ENCODE results near the gene DTX4. TPM values are rescaled to one million over a fixed set of nuclear protein-coding genes. Genes with fewer than 3 reads are reported as not detected.

The DTX4 gene
- polyA plus RNA-seq, 1 of the 3 experiments (the other 2 are of a cell fraction) = 0.05 TPM

DNA sequence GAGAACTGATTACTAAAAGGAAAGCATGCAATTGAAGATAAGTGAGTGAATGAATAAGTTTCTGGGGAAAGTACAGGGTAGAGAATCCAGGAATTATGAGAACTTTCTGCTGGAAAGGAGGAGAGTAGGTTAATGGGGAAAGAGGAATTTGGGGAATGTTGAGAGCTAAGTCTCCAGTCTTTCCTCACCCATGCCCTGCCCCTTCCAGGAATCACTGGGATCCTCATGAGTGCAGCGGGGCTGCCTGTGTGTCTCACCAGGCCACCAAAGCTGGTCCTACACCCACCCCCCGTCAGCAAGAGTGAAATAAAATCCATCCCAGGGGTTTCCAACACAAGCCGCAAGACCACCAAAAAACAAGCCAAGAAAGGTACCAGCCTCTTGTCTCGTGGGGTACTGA lies 17.0 kb downstream of the DTX4 start:
- Histone ChIP-seq H3K9me2 (no peaks in the 10 kb centered on the region), H3K9ac (no peak overlapping the region), H3K4me2 (no peak overlapping the region), H3K27ac (ENCODE audit: low read depth in 2 of 2, low read length in 1 of 2) (no peak overlapping the region), H3K4me3 (ENCODE audit: low read depth in 2 of 2, low read length in 1 of 2) (no peak overlapping the region), H3K4me1 (ENCODE audit: control insufficient read depth in 1 of 2, insufficient read depth in 2 of 2, low read depth in 1 of 2, low read length in 1 of 2) (no peaks in the 10 kb centered on the region), H3K79me2 (ENCODE audit: insufficient read depth) (no peaks in the 10 kb centered on the region), H4K20me1 (ENCODE audit: insufficient read depth) (no peaks in the 10 kb centered on the region), H3K27me3 (ENCODE audit: insufficient read depth) (peaks cover 5% of the 10 kb centered on the region; the same call in 1 of the 2 replicates), H3F3A (replicated peaks; ENCODE audit: insufficient read depth) (no peaks in the 10 kb centered on the region), H2AFZ (ENCODE audit: low read depth) (no peak overlapping the region), H3K36me3 (replicated peaks in 1 of 2; ENCODE audit: control insufficient read depth in 1 of 2, insufficient read depth in 2 of 2, low read length in 1 of 2) (no peaks in the 10 kb centered on the region), H3K9me3 (no peaks in the 10 kb centered on the region)
- ChIA-PET CTCF (interaction anchor here (0.8 to 1.1 kb wide), 2 partner anchors 17 to 31 kb away, joined by 3 to 4 read pairs; no protein-coding TSS in a partner anchor), POLR2A (no interaction called here)
- TF ChIP-seq YY1 (IDR thresholded peaks at IDR 0.05; ENCODE audit: low read depth) = no peak
- no peak for TF ChIP-seq RFX5 (IDR thresholded peaks at IDR 0.05; ENCODE audit: low read length)
- TF ChIP-seq JUND (IDR thresholded peaks at IDR 0.05) = no peak
- TF ChIP-seq SMC3 (IDR thresholded peaks at IDR 0.05; ENCODE audit: low read depth, low read length) = no peak
- TF ChIP-seq TCF12 (IDR thresholded peaks at IDR 0.05) = no peak
- no peak for TF ChIP-seq MEF2A (IDR thresholded peaks at IDR 0.05; ENCODE audit: borderline replicate concordance, low read depth)
- TF ChIP-seq, protein P1, sequence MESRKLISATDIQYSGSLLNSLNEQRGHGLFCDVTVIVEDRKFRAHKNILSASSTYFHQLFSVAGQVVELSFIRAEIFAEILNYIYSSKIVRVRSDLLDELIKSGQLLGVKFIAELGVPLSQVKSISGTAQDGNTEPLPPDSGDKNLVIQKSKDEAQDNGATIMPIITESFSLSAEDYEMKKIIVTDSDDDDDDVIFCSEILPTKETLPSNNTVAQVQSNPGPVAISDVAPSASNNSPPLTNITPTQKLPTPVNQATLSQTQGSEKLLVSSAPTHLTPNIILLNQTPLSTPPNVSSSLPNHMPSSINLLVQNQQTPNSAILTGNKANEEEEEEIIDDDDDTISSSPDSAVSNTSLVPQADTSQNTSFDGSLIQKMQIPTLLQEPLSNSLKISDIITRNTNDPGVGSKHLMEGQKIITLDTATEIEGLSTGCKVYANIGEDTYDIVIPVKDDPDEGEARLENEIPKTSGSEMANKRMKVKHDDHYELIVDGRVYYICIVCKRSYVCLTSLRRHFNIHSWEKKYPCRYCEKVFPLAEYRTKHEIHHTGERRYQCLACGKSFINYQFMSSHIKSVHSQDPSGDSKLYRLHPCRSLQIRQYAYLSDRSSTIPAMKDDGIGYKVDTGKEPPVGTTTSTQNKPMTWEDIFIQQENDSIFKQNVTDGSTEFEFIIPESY (IDR thresholded peaks at IDR 0.05; ENCODE audit: borderline replicate concordance, low read depth) = no peak
- TF ChIP-seq RAD21 (IDR thresholded peaks at IDR 0.05; ENCODE audit: low read length) = no peak
- TF ChIP-seq EP300 (IDR thresholded peaks at IDR 0.05; ENCODE audit: borderline replicate concordance in 1 of 2, low read depth in 1 of 2, low read length in 1 of 2) = no peak
- no peak for TF ChIP-seq CHD2 (IDR thresholded peaks at IDR 0.05; ENCODE audit: low read length, partially characterized antibody)
- no peak for TF ChIP-seq GABPA (IDR thresholded peaks at IDR 0.05; ENCODE audit: low read depth)
- TF ChIP-seq, protein P2, sequence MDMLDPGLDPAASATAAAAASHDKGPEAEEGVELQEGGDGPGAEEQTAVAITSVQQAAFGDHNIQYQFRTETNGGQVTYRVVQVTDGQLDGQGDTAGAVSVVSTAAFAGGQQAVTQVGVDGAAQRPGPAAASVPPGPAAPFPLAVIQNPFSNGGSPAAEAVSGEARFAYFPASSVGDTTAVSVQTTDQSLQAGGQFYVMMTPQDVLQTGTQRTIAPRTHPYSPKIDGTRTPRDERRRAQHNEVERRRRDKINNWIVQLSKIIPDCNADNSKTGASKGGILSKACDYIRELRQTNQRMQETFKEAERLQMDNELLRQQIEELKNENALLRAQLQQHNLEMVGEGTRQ (IDR thresholded peaks at IDR 0.05; ENCODE audit: borderline replicate concordance, low read depth, low read length) = no peak
- TF ChIP-seq ELF1 (IDR thresholded peaks at IDR 0.05) = no peak
- no peak for TF ChIP-seq FOXJ3 (CRISPR knock-in tag; IDR thresholded peaks at IDR 0.05)
- TF ChIP-seq MXI1 (IDR thresholded peaks at IDR 0.05; ENCODE audit: low read depth, low read length) = no peak
- no peak for TF ChIP-seq FOSL2 (IDR thresholded peaks at IDR 0.05; ENCODE audit: borderline replicate concordance, low read depth)
- TF ChIP-seq, protein P3, sequence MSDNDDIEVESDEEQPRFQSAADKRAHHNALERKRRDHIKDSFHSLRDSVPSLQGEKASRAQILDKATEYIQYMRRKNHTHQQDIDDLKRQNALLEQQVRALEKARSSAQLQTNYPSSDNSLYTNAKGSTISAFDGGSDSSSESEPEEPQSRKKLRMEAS (IDR thresholded peaks at IDR 0.05; ENCODE audit: low read depth) = no peak
- TF ChIP-seq NRF1 (IDR thresholded peaks at IDR 0.05; ENCODE audit: low read depth, low read length) = no peak
- WGBS (ENCODE audit: low lambda C conversion rate) = 39% methylated on average over 4 of the region's 4 CpGs
- no peak for DNase-seq
